HG03457 (cell line): ENCODE measurements around the gene SCYGR6.

Source experiments
- ATAC-seq: cut with Tn5 transposase; IDR thresholded peaks from one replicate; pipeline ENCODE4 v1.9.1; 2021; ENCODE audit warnings: moderate number of reproducible peaks; ENCODE audit not compliant: unreplicated experiment

The SCYGR6 gene

GRCh38 chr2:227716501-227716900 is 8.1 kb downstream of the SCYGR6 start:
- ATAC-seq, result no peak

- no peak for ATAC-seq
These were observed 11.3 kb downstream of the SCYGR6 start for GRCh38 chr2:227713291-227713690.

GRCh38 chr2:227710986-227711385 is 13.6 kb downstream of the SCYGR6 start:
- no peak for ATAC-seq

GRCh38 chr2:227707390-227707789 is 17.2 kb downstream of the SCYGR6 start:
- ATAC-seq, result no peak

- no peak for ATAC-seq
These were observed 17.7 kb downstream of the SCYGR6 start for GRCh38 chr2:227706859-227707258.

GRCh38 chr2:227703961-227704360 is 20.6 kb downstream of the SCYGR6 start:
- ATAC-seq, result no peak

GRCh38 chr2:227703280-227703732 is 21.3 kb downstream of the SCYGR6 start:
- no peak for ATAC-seq

- no peak for ATAC-seq
These were observed 23.0 kb downstream of the SCYGR6 start for GRCh38 chr2:227701556-227701955.

- ATAC-seq, result no peak
These were observed 27.4 kb downstream of the SCYGR6 start for GRCh38 chr2:227696990-227697679.

- no peak for ATAC-seq
These were observed 37.4 kb downstream of the SCYGR6 start for GRCh38 chr2:227687189-227687588.

GRCh38 chr2:227684258-227684657 is 40.3 kb downstream of the SCYGR6 start:
- no peak for ATAC-seq

GRCh38 chr2:227677928-227678327 is 46.6 kb downstream of the SCYGR6 start:
- no peak for ATAC-seq

- no peak for ATAC-seq
These were observed 50.1 kb downstream of the SCYGR6 start for GRCh38 chr2:227674485-227674884.
